Stromal cell of bone marrow (primary cell): ENCODE data around the gene S100A9.
"Not testable (repeated sequence)": the region's sequence is repeated elsewhere in the genome, so short reads cannot be mapped to it uniquely, and the experiment has no call there.

Experiments used
- DNase-seq: peaks from one replicate; pipeline ENCODE4 v3.0.0-alpha.2; 2012; ENCODE audit warnings: low read depth

Gene S100A9

DNA sequence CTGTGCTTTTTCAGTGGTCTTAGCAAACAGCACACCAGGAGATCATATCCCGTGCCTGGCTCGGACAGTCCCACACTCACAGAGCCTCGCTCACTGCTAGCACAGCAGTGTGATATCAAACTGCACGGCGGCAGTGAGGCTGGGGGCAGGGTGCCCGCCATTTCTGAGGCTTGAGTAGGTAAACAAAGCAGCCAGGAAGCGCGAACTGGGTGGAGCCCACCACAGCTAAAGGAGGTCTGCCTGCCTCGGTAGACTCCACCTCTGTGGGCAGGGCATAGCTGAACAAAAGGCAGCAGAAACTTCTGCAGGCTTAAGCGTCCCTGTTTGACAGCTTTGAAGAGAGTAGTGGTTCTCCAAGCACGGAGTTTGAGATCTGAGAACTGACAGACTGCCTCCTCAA lies 49.6 kb downstream of the S100A9 start:
- DNase-seq: not testable (repeated sequence)
